DND-41 (cell line): ENCODE data around the gene STAT4.

ENCODE experiments used
- ATAC-seq: fragments of 200-7000 bp; cut with Tn5 transposase; 3 replicates; pipeline ENCODE4 v1.9.1; 2021; ENCODE audit warnings: low read depth; ENCODE audit not compliant: insufficient read depth
- DNase-seq: peaks from one replicate; pipeline ENCODE4 v3.0.0-alpha.2; 2020
- H2AFZ ChIP-seq: 2 replicates; pipeline ENCODE4 v1.6.0; 2012; ENCODE audit warnings: low read depth, low read length
- H3K27ac ChIP-seq: 2 replicates; pipeline ENCODE4 v1.5.1; 2012; ENCODE audit warnings: low read length, inconsistent platforms
- H3K27me3 ChIP-seq: fragments of 200-600 bp; sonication (generic); 2 replicates; pipeline ENCODE4 v1.6.0; 2012; ENCODE audit warnings: low read length, mild to moderate bottlenecking, inconsistent platforms; ENCODE audit not compliant: insufficient read depth, poor library complexity
- H3K36me3 ChIP-seq: 2 replicates; pipeline ENCODE4 v1.5.1; 2012; ENCODE audit warnings: low read length, inconsistent platforms; ENCODE audit not compliant: insufficient read depth
- H3K4me1 ChIP-seq: 2 replicates; pipeline ENCODE4 v1.5.1; 2012; ENCODE audit warnings: mild to moderate bottlenecking, low read length; ENCODE audit not compliant: insufficient read depth
- H3K4me2 ChIP-seq: 2 replicates; pipeline ENCODE4 v1.6.0; 2012; ENCODE audit warnings: mild to moderate bottlenecking, moderate library complexity, low read length, inconsistent platforms; ENCODE audit not compliant: insufficient read depth
- H3K4me3 ChIP-seq, 2 experiments: fragments of 200-600 bp in 1 of 2; shearing (Covaris generic) in 1 of 2; 2 replicates each; pipeline ENCODE4 v1.5.1; 2012 to 2016; ENCODE audit warnings: inconsistent platforms in 2 of 2, low read length in 2 of 2, mild to moderate bottlenecking in 2 of 2, low read depth in 1 of 2, moderate library complexity in 1 of 2
- H3K79me2 ChIP-seq: 2 replicates; pipeline ENCODE4 v1.6.0; 2012; ENCODE audit warnings: low read length, inconsistent platforms; ENCODE audit not compliant: insufficient read depth
- H3K9ac ChIP-seq: 2 replicates; pipeline ENCODE4 v1.6.0; 2012; ENCODE audit warnings: low read depth, mild to moderate bottlenecking, inconsistent platforms, low read length, moderate library complexity
- H3K9me3 ChIP-seq: 2 replicates; pipeline ENCODE4 v1.5.1; 2012; ENCODE audit warnings: low read length, moderate library complexity, mild to moderate bottlenecking, inconsistent platforms; ENCODE audit not compliant: insufficient read depth, severe bottlenecking
- H4K20me1 ChIP-seq: 2 replicates; pipeline ENCODE4 v1.6.0; 2012; ENCODE audit warnings: low read length; ENCODE audit not compliant: insufficient read depth
- CTCF ChIP-seq: IDR thresholded peaks from 2 replicates; pipeline ENCODE4 v1.5.1; 2012; ENCODE audit warnings: borderline replicate concordance, low read length, moderate library complexity, mild to moderate bottlenecking; ENCODE audit not compliant: poor library complexity, severe bottlenecking; ENCODE audit errors: extremely low read depth
- EZH2 ChIP-seq: IDR thresholded peaks from 3 replicates; pipeline ENCODE4 v1.6.1; 2012; ENCODE audit warnings: borderline replicate concordance, low read depth, mild to moderate bottlenecking, moderate library complexity, low read length, inconsistent platforms; ENCODE audit not compliant: severe bottlenecking

STAT4 gene

GRCh38 chr2:190999058-190999457 is 151.7 kb downstream of the STAT4 start:
- ATAC-seq = no peak

GRCh38 chr2:190997526-190998113 is 153.2 kb downstream of the STAT4 start:
- Histone ChIP-seq H3K9ac (no peak overlapping the region), H3K79me2 (no peaks in the 10 kb centered on the region), H3K27me3 (no peaks in the 10 kb centered on the region), H3K4me2 (no peak overlapping the region), H4K20me1 (no peaks in the 10 kb centered on the region), H3K4me3 (no peak overlapping the region), H3K9me3 (no peaks in the 10 kb centered on the region), H3K27ac (no peak overlapping the region), H3K4me1 (no peaks in the 10 kb centered on the region), H2AFZ (no peak overlapping the region), H3K36me3 (peaks cover 95% of the 10 kb centered on the region)
- ATAC-seq = no peak
- no peak for TF ChIP-seq CTCF
- TF ChIP-seq EZH2 = no peak
- DNase-seq = no peak

More at GRCh38 chr2:190999058-190999457, 151.7 kb downstream of the STAT4 start:
- Histone ChIP-seq H2AFZ (no peak overlapping the region), H3K4me1 (no peaks in the 10 kb centered on the region), H3K27me3 (no peaks in the 10 kb centered on the region), H3K4me3 (no peak overlapping the region), H3K9ac (no peak overlapping the region), H3K79me2 (no peaks in the 10 kb centered on the region), H4K20me1 (no peaks in the 10 kb centered on the region), H3K27ac (no peak overlapping the region), H3K9me3 (no peaks in the 10 kb centered on the region), H3K4me2 (no peak overlapping the region), H3K36me3 (peaks cover 95% of the 10 kb centered on the region)
- no peak for TF ChIP-seq CTCF
- no peak for TF ChIP-seq EZH2
- DNase-seq = no peak

- H3K4me1 ChIP-seq = no peaks in the 10 kb centered on the region
- no peaks in the 10 kb centered on the region for H3K9me3 ChIP-seq
- DNase-seq (no peak), ATAC-seq (no peak)
- no peak overlapping the region for H3K27ac ChIP-seq
- no peaks in the 10 kb centered on the region for H3K79me2 ChIP-seq
- no peak overlapping the region for H3K4me3 ChIP-seq
- H3K4me2 ChIP-seq = no peak overlapping the region
- H3K9ac ChIP-seq = no peak overlapping the region
- H3K27me3 ChIP-seq = no peaks in the 10 kb centered on the region
- H2AFZ ChIP-seq = no peak overlapping the region
- H4K20me1 ChIP-seq = no peaks in the 10 kb centered on the region
- TF ChIP-seq CTCF (no peak), EZH2 (no peak)
- H3K36me3 ChIP-seq = peaks cover 95% of the 10 kb centered on the region
These were observed 153.8 kb downstream of the STAT4 start for GRCh38 chr2:190996947-190997346.
